ENCODE results near the gene NEMF. TPM values are rescaled to one million over a fixed set of nuclear protein-coding genes. Genes with fewer than 3 reads are reported as not detected.

NEMF gene, protein sequence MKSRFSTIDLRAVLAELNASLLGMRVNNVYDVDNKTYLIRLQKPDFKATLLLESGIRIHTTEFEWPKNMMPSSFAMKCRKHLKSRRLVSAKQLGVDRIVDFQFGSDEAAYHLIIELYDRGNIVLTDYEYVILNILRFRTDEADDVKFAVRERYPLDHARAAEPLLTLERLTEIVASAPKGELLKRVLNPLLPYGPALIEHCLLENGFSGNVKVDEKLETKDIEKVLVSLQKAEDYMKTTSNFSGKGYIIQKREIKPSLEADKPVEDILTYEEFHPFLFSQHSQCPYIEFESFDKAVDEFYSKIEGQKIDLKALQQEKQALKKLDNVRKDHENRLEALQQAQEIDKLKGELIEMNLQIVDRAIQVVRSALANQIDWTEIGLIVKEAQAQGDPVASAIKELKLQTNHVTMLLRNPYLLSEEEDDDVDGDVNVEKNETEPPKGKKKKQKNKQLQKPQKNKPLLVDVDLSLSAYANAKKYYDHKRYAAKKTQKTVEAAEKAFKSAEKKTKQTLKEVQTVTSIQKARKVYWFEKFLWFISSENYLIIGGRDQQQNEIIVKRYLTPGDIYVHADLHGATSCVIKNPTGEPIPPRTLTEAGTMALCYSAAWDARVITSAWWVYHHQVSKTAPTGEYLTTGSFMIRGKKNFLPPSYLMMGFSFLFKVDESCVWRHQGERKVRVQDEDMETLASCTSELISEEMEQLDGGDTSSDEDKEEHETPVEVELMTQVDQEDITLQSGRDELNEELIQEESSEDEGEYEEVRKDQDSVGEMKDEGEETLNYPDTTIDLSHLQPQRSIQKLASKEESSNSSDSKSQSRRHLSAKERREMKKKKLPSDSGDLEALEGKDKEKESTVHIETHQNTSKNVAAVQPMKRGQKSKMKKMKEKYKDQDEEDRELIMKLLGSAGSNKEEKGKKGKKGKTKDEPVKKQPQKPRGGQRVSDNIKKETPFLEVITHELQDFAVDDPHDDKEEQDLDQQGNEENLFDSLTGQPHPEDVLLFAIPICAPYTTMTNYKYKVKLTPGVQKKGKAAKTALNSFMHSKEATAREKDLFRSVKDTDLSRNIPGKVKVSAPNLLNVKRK
- 15.9 and 23.5 TPM in 2 replicates for total RNA-seq

GRCh38 chr14:49852301-49853157 is at the start of gene NEMF:
NEMF (minus strand) TSS chr14:49852788; CDS start chr14:49852753, 35 bp downstream.

DNA sequence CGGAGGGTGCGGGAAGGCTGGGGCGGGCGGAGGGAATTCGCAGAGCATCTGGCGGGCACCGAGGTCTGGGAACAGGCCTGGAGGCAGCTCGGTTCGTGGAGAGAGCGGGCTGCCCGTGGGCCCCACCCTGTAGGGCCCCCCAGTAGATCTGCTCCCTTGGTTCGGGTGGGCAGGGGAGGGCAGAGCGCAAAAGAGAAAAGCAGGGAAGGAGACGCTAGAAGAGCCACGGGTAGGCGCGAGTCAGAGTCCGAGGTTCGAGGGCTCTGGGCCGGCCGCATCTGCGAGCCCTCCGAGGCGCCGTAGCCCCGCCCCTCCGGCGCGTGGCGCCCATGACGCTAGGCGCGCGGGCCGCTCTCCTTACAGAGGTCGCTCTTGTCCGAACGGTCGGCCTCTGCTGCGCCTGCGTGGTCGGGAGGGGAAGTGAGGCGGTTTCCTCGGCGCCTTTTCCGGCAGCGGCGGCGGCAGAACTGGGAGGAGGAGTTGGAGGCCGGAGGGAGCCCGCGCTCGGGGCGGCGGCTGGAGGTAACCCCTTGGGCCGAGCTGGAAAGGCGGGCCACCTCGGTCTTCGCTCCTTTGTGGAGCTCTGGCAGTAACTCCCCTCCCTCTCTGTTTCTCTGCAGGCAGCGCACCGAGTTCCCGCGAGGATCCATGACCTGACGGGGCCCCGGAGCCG is 40.2 kb upstream of the NEMF start, which contains the start of gene ARF6:
ARF6 (plus strand) TSS at position 447 of the 673 bp plus-strand sequence. CDS start 655 bp downstream, outside the sequence.

DNA sequence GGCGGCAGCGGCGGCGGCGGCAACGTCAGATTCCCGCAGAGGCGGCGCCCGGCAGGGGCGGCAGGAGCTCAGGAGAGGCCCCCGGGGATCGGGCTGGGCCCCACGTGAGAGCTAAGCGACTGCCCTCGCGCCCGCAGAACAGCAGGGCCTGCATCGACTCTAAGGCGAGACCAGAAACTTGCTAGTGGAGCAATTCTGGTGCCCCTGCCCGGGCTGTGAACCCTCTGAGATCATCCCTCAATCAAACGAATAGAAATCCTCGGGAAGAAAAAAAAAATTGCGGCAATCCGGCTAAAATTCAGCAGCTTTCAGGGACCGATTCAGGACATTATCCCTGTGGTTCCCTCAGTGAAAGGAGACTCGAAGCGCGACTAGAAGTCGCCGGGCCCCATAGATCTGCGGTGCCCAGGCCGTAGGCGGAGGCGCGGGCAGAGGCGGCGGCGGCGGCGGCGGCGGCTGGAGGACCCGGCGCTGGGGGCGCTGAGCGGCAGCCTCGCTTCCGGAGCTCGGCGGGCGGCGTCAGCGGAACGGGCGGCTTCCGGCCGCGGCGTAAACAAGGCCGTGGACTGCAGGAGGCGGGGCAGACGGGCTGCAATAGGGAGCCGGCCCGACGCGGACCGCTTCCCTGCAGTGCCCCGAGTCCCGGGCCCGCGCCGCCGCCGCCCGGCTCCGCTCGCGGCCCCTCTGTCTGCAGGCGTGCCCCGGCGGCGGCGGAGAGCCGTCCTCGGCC is 84.9 kb downstream of the NEMF start, which contains the start of gene KLHDC2:
KLHDC2 (plus strand) TSS at position 583 of the 730 bp plus-strand sequence. CDS start 316 bp downstream, outside the sequence.

Other genes starting within 250 kb of the NEMF start
- gene RPL36AL, start 232.2 kb downstream of the NEMF start, total RNA-seq = 205 and 208 TPM in 2 replicates
- 33.8 and 78.5 TPM in 2 replicates for gene MGAT2, start 232.0 kb downstream of the NEMF start, total RNA-seq
- 5.5 and 10.6 TPM in 2 replicates for gene DNAAF2, start 217.5 kb downstream of the NEMF start, total RNA-seq
- 3.9 and 25.7 TPM in 2 replicates for gene POLE2, start 164.6 kb downstream of the NEMF start, total RNA-seq
- 0.65 and 2.2 TPM in 2 replicates for gene KLHDC1, start 159.7 kb downstream of the NEMF start, total RNA-seq
- gene KLHDC2, start 84.6 kb downstream of the NEMF start, total RNA-seq = 34.3 and 42.9 TPM in 2 replicates
- 61.6 and 64.6 TPM in 2 replicates for gene ARF6, start 40.3 kb upstream of the NEMF start, total RNA-seq